ENCODE results near the gene NIBAN1.

DNA sequence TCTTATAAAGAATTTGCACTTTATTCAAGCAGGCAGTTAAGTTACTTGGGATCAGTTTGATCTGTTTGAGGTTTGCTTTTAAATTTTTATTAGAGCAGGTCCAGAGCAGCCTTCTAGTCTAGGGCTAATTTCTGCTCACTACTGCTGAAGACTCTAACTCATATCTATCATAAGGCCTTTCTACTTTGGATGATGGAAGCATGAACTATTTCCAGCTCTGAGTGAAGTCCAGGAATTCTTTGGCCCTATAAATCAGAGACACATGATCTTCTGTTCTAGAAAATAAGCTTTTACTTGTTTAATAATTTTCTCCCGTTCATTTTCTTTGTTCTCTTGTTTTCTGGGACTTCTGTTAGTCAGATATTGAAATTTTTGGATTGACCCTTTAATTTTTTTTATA lies 14.7 kb downstream of the NIBAN1 start:
- TF ChIP-seq, protein P1, sequence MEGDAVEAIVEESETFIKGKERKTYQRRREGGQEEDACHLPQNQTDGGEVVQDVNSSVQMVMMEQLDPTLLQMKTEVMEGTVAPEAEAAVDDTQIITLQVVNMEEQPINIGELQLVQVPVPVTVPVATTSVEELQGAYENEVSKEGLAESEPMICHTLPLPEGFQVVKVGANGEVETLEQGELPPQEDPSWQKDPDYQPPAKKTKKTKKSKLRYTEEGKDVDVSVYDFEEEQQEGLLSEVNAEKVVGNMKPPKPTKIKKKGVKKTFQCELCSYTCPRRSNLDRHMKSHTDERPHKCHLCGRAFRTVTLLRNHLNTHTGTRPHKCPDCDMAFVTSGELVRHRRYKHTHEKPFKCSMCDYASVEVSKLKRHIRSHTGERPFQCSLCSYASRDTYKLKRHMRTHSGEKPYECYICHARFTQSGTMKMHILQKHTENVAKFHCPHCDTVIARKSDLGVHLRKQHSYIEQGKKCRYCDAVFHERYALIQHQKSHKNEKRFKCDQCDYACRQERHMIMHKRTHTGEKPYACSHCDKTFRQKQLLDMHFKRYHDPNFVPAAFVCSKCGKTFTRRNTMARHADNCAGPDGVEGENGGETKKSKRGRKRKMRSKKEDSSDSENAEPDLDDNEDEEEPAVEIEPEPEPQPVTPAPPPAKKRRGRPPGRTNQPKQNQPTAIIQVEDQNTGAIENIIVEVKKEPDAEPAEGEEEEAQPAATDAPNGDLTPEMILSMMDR (IDR thresholded peaks at IDR 0.05; ENCODE audit: low read length): no peak
- TF ChIP-seq EZH2phosphoT487 (IDR thresholded peaks at IDR 0.05; ENCODE audit: low read length): no peak
- no peak for TF ChIP-seq EZH2 (optimal IDR thresholded peaks at IDR 0.05; ENCODE audit: low read depth, low read length)

Data from MM.1S (cell line).